COLO668 (cell line): ENCODE results near the gene TBC1D10A.

Experiments
- DNase-seq: peaks from one replicate; lab custom pipeline; 2025; ENCODE audit not compliant: unreplicated experiment; lab: John Stamatoyannopoulos, UW

TBC1D10A gene

DNA sequence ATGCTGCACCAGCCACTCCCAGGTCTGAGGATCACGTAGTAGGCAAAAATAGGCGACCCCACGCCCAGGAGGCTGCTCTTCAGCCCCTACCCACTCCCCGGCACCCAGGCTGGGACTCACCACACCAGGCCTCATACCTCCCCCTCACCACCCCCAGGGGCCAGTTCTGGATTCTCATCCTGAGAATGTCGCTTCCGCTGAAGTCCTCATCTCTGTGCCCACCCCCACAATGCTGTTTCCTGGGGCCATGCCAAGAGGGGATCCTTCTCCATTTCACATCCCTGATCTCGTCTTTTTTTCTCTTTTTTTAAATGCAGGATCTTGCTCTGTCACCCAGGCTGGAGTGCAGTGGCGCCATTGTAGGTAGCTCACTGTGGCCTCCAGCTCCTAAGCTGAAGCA lies 58.4 kb downstream of the TBC1D10A start:
- no peak for DNase-seq

DNA sequence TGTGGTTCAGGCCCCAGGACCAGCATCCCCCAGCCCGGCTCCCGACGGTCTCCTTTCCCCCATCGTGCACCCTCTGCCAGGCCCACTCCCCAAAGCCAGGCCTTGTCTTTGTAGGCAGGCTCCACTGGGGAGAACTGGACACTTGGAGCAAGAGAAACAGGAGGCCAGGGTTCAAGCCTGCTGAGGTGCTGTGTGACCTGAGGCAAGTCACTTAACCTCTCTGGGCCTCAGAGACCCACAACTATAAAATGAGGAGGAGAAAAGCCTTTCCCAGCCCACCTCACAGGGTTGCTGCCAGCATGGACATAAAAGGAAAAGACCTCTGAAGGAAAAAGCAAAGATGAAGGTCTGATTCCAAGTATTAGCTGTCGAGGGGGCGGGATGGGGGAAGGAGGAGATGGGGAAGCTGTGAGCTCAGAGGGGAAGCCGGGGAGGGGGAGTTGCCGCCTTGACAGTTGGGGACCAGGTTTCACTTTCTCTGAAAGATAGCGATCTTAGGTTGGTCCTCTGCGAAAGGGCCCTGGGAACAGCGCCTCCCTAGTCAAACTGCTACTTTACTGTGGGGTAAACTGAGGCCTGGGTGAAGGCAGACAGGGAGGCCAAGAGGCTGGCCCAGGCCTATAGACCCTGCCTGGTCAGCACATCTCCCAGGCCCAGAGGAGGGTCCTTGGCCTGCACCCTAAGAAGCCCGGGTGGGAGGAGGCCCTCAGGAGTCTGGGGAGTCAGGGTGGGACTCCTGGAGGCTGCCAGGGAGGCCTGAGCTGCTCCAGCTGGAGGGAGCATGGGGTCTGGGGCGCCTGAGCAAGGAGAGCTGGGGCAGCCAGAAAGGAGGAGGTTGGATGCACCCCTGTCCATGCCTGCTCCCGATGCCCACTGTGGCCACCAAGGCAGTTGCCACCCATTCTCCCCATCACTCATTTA lies 59.1 kb downstream of the TBC1D10A start:
- no peak for DNase-seq

GRCh38 chr22:30266445-30267381 lies 60.0 kb downstream of the TBC1D10A start, which contains the start of gene OSM:
TSS of gene OSM (minus strand) at chr22:30266851. CDS start at chr22:30266799, 52 bp downstream.
- peak; percentile 13 for DNase-seq

DNA sequence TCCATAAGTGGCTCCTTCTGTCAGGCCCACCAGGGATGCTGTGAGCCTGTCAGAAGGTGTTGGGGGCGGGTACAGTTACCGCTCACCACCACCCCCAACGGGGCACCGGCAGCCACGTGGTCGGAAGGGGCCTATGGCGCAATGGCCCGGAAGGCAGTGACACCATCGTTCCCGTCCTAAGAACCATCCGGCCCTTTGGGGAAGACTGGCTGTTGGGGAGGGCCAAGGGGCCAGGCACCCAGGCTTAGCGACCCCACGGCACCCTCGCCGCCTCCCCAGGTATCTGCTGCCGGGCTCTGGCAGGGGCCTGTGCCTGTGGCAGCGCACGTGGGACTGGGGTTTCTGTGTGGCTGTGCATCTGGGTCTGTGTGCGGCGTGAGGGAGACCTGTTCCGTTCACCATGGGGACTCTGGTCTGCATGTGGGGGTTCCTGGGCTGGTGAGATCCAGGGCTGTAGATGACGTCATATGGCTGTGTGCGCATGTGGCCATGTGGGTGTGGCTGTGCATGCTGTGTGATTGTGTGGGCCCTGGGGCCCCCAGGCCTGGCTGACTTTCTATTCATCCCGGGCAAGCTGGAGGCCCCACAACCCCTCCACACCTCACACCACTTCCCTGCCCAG lies 60.8 kb downstream of the TBC1D10A start:
- DNase-seq = no peak

DNA sequence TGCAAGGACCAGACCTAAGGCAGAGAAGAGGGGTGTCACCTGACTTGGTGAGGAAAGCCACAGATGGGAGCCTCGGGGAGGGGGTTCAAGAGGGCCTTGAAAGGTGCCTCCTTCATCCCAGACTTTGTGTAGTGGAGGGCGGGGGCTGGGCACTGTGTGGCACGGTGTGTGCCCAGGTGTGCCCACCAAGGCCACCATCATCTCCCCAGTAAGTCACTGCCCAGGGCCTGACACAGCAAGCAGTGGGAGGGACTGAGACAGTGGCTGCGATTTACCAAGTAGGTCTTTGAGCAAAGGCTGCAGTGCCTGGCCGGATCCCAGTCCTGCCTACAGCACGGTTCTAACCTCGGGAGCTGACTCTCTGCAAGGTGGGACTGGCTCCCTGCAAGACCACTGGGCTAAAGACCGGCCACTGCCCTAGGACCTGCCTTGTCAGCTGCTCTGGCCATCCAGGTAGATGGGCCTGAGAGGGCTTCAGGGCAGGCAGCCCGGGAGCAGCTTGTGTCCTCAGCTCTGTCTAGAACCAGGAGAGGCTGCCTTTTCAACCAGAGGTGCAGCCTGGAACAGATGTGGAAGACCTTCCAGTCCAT lies 61.5 kb downstream of the TBC1D10A start:
- DNase-seq = no peak

DNA sequence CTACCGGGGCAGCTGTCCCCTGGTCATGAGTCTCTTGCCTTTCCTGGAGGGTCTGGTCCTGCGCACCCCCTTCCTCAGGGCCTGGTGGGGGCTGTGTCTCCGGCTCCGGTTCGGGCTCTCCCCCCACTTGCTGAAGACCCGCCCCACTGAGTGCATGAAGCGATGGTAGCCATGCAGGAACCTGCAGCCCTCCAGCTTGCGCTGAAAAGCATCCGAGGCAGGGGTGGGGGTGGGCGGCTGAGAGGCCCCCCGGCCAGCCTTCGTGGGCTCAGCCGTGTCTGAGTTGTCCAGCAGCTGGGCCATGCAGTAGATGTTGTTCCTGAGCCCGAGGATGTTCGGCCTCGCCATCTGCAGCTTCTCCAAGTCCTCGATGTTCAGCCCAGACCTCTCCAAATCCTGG lies 62.9 kb downstream of the TBC1D10A start:
- no peak for DNase-seq

- peak; percentile 71 for DNase-seq
Measured at GRCh38 chr22:30262917-30263741, 63.6 kb downstream of the TBC1D10A start.

DNA sequence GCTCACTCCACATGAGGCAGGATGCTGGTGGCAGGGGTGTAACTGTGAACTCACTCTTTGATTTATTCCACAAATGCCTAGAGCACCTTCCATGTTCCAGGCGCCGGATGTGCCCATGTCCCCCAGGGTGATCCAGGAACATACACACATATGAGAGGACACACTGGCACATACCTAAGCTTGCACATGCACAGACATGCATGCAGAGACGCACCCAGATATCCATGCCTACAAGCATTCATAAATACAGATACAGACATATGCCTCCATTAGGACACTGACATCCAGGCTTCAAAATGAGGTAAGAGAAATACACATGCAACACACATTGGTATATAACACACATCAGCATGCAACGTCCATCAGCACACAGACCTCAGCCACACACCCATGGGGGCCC lies 64.6 kb downstream of the TBC1D10A start:
- DNase-seq = no peak

DNA sequence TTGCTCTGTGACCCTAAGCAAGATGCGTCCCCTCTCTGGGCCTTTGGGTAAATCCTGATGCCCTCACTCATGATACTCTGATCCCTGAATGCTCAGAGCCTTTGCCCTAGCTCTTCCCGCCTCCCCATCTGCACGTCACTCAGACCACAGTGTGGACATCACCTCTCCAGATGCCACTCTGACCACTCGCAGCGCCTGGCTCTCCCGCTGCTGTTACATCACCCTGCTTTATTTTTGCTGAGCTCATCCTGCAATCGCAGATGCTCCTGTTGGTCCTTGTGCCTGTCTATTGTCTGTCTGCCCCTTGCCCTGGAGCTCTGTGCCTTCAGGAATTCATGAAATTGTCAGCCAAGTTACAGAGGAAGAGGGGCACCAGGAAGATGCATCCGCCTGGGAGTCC lies 65.6 kb downstream of the TBC1D10A start:
- DNase-seq = no peak

DNA sequence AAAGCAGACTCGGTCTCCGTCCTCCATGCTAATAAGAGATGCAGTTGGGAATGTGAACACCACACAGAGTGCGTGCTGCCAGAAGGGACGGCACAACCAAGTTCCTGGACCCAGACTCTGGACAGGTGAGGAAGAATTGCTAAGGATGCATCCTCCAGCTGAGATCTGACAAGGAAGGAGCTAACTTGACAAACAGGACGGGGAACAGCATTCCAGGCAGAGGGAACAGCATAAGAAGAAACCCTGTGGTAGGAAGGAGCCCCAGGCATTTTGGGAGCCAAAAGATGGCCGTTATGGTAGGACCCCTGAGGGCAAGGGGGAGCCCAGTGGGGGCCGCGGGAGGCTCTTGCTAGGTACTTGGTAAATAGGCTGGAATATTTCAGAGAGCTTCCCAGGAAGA lies 66.1 kb downstream of the TBC1D10A start:
- DNase-seq = no peak

DNA sequence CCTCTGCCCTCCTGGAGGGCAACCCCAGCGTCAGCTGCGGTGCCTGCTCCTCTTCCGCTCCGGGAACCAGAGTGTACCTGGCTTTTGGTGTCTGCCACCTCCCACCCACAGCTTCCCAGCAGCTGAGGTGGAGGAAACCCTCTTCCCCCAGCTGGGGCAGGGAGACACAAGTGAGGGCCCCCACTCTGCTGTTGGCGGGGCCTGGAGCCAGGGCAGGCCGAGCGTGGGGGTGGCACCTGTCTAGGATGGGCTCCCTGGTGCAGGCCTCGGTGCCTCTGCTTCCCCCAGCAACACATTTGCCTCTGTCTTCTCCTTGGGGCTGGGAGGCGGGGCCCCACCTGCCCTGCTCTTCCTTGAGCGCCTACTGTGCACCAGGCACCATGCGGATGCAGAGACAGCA lies 66.5 kb downstream of the TBC1D10A start:
- DNase-seq = no peak

GRCh38 chr22:30254314-30254713 lies 72.4 kb downstream of the TBC1D10A start:
- no peak for DNase-seq

GRCh38 chr22:30253205-30253852 lies 73.4 kb downstream of the TBC1D10A start:
- DNase-seq = peak; percentile 51

DNA sequence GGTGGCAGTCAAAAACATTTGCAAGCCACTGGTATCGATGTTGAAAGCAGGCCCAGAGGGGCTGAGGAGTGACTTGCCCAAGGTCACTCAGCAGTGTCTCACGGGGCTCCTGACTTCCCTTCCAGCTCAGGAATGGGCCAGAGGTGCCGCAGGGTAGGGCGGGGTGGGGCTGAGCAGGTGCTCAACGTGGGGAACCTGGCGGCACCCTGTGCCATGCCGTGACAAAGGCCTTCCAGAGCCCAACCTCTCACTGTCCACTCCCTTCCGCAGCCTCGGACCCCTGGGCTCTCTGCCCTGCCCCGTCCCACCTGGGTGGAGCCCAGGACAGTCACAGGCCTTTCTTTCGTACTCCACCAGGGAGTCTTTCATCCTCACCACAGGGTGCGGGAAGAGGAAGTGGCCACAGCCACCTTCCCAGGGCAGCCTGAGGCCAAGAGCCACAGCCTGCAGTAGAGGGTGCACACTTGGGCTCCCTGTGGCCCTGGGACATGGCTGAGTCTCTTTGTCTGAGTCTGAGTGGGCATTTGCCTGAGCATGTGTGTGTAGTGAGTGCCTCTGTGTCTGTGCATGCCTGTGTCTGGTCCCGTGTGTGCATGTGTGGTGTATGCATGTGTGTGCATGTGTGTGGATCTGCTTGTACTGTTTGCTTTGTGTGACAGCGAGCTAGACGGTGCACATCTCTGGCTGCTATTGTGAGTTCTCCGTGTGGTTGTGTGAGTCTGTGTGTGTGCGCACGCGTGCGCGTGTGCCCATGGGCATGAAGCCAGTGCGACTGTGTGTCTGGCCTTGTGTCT lies 74.1 kb downstream of the TBC1D10A start:
- peak; percentile 19 for DNase-seq

DNA sequence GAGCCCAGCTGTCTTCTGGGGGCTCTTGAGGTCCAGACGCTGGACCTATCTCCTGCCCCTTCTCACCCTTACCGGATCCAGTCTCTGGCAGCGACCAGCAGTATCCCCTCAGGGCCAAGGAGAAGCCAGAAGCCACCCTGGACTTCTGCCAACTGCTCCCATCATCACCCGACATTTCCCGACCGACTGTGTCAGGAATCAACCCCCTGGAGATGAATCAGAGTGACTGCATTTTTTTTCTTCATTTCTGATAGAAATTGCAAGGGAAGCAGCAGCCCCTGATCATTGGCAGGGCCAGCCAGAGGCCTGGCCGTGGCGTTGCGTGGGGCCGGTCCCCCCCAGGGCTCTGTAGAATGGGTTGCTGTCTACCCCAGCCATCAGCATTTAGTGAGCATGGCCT lies 75.0 kb downstream of the TBC1D10A start:
- DNase-seq = peak; percentile 7

- DNase-seq = peak; percentile 14
Measured at GRCh38 chr22:30250661-30251267, 76.0 kb downstream of the TBC1D10A start.

DNA sequence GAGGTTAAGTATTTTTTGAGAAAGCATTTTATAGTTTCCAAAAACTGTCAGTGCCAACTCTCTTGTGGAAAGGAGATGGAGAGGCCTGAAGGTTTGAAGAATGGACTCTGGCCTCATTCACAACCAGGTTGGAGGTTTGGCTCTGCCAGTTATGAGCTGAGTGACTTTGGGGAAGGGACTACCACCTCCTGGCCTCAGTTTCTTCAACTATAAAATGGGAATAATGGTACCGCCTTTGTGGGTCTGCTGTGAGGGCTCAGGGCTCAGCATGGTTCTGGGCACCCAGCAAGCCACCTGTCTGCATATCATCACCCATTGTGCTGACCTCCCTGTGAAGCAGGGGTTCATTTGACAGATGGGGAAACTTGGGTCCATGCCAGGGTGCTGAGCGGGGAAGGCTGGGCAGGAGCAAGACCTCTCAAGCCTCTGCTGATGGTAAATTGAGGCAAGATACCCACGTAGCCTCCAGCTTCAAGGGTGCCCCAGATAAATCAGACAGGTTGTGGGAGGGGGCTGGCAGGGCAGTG lies 76.6 kb downstream of the TBC1D10A start:
- DNase-seq = no peak
